H7 (cell line): ENCODE results near the gene GNG7. TPM values are rescaled to one million over a fixed set of nuclear protein-coding genes. Genes with fewer than 3 reads are reported as not detected.
"Not testable (repeated sequence)": the region's sequence is repeated elsewhere in the genome, so short reads cannot be mapped to it uniquely, and the experiment has no call there.

Experiments
- DNase-seq: peaks from one replicate; pipeline ENCODE4 v3.0.0; 2012
- H3K27me3 ChIP-seq: 2 replicates; pipeline ENCODE4 v1.6.0; 2011; ENCODE audit warnings: mild to moderate bottlenecking, low read length; ENCODE audit not compliant: control insufficient read depth, insufficient read depth
- H3K36me3 ChIP-seq: replicated peaks from 2 replicates; pipeline ENCODE4 v1.5.1; 2011; ENCODE audit warnings: low read length; ENCODE audit not compliant: control insufficient read depth, insufficient read depth
- H3K4me3 ChIP-seq: 2 replicates; pipeline ENCODE4 v1.5.1; 2011; ENCODE audit warnings: low read depth, mild to moderate bottlenecking, control low read depth, low read length, moderate library complexity; ENCODE audit not compliant: insufficient read depth
- total RNA-seq: library from RNA; depleted of rRNA; stranded (reverse); fragments of >200 nt; shearing (Covaris generic); gene quantifications from 2 replicates; pipeline ENCODE4 v1.2.3, GENCODE V29; 2014

Gene GNG7
- total RNA-seq, 1 experiment from 2014 or later, result 1.1 TPM

DNA sequence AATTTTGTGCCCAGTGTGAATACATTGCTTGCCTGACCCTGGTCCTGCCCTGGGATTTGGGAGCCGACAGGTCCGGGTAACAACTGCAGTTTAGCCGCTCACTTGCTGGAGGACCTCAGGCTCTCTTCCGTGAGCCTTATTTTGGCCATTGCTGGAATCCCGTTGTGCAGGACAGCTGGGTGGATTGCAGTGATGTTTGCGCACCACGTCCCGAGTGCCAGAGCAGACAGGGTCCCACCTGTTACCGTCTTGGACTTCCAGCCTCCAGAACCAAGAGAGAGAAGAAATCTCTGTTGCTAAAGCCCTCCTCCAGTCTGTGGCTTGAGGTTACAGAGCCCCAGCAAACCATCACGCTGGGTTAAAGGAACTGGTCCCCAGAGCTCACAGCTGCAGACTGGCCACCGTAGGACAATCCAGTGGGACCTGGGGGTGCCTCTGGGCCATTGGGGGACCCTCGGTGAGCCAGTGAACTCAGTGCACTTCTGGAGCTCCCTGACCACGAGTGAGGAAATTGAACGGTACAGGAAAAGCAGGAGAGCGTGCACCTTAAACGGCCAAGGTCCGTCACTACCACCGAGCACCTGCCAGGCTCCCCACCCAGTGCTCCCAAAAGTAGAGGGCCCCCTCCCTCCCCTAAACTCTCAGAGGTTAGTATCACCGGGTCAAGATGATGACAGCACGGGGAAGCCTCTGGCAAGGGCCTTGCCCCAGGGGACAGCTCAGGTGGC is 92.9 kb downstream of the GNG7 start:
- Histone ChIP-seq H3K27me3 (no peaks in the 10 kb centered on the region), H3K36me3 (no peaks in the 10 kb centered on the region), H3K4me3 (no peak overlapping the region)
- DNase-seq, result peak; percentile 47

- H3K4me3 ChIP-seq, H3K27me3 ChIP-seq, H3K36me3 ChIP-seq, DNase-seq: not testable (repeated sequence)
Observed at GRCh38 chr19:2609034-2609388, 93.5 kb downstream of the GNG7 start.

- no peak overlapping the region for H3K4me3 ChIP-seq
- DNase-seq, result no peak
- H3K36me3 ChIP-seq, result no peaks in the 10 kb centered on the region
- H3K27me3 ChIP-seq, result no peaks in the 10 kb centered on the region
Observed at GRCh38 chr19:2608602-2608922, 93.9 kb downstream of the GNG7 start.

DNA sequence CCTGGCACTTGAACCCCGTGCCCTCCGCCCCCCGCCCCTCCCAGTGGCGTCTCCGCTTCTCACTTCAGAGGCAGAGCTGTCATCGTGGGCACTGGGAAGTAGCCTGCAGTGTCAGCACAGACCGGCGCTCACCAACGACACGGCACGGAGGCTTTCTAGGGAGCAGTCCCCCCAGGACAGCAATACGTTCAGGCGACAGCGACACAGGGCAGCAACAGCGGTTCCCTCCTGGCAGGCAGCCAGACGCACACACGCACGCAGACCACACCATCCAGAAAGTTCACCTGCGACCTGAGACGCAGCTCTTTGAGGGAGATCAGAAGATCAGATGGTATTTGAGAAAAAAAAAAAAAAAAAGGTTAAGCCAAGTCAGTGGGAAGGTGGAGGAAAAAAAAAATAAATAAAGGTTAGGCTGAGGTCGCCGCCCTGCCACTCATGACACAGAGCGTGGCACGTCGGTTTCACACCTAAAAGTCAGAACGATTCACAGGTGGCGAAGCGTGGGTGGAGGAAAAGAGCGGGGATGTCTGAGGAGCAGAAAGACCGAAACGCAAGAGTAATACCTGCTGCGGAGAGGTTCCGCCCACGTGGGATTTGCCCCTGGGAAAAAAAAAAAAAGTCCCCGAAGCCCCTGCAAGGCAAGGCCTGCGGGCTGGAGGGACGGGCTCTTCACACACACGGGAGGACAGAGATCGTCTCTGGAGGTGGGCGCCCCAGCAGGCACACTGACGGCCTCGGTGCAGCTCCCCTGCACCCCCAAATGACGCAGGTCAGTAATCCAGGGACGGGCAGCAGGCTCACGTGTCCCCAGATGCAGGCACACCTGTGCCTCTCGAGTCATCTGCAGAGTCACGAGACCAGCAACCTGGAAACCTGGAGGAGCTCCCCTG is 94.5 kb downstream of the GNG7 start:
- H3K4me3 ChIP-seq, result no peak overlapping the region
- peak; percentile 51 for DNase-seq
- H3K27me3 ChIP-seq, result no peaks in the 10 kb centered on the region
- no peaks in the 10 kb centered on the region for H3K36me3 ChIP-seq

DNA sequence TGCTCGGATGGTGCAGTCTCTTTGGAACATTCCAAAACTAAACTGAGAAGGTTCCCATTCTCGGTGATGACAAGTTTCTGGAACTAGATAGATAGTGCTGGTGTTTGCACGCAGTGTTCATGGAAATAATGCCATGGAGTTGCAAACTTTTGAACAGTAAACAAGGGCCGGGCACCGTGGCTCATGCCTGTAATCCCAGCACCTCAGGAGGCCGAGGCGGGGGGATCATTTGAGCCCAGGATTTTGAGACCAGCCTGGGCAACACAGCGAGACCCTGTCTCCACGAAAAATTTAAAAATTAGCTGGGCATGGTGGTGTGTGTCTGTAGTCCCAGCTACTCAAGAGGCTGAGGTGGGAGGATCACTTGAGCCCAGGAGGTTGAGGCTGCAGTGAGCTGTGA is 95.7 kb downstream of the GNG7 start:
- not testable (repeated sequence) for H3K27me3 ChIP-seq, DNase-seq, H3K36me3 ChIP-seq, H3K4me3 ChIP-seq

DNA sequence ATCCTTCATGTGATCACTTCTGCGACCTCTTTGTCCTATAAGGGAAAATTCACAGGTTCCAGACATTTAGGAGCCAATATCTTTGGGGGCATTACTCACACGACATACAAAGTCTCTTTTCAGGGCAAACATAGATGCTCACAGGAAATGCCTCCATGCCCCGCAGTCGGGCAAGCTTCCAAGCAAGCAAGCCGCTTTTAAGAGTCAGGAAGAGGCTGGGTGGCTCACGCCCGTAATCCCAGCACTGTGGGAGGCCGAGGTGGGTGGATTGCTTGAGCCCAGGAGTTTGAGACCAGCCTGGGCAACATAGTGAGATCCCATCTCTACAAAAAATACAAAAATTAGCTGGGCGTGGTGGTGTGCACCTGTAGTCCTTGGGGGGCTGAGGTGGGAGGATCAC is 96.6 kb downstream of the GNG7 start:
- not testable (repeated sequence) for DNase-seq, H3K27me3 ChIP-seq, H3K36me3 ChIP-seq, H3K4me3 ChIP-seq

DNA sequence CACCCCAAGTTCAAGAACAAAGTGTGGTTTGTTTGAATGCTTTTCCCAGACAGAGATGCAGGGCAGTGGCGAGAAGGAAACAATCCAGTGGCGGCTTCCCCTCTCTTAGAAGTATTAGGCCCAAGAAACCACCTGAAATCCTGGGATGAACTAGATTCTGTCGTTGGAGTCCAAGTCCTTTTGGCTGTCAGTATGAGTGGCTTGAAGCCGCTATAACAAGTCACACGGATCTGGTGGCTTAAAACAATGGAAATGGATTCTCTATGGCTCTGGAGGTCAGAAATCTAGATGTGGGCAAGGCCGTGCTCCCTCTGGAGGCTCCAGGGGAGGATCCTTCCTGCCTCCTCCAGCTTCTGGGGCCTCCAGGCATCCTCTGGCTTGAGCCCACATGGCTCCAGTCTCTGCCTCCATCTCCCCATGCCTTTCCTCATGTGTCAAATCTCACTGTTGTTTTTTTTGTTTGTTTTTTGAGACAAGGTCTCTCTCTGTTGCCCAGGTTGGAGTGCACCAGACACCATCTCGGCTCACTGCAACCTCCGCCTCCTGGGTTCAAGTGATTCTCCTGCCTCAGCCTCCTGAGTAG is 97.7 kb downstream of the GNG7 start:
- DNase-seq, result no peak
- no peak overlapping the region for H3K4me3 ChIP-seq
- peaks cover 1% of the 10 kb centered on the region; the same call in 1 of the 2 replicates for H3K27me3 ChIP-seq
- H3K36me3 ChIP-seq, result no peaks in the 10 kb centered on the region

DNA sequence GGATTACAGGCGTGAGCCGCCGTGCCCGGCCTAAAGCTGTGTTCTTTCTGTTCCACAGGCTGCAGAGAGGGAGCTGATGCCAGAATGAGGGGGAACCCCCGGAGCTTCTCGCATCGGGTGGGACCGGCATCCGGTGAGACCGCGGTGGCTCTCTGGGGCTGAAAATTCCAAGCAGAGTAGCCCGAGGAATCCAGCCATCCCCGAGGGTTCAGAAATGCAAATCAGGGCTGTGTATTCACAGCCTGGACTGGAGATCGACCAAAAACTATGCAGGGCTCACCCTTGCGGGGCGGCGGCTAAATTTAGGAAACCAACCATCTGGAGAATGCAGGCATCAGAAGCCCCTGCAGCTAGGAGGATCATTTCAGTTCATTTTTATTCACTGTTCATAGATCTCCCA is 99.2 kb downstream of the GNG7 start:
- no peaks in the 10 kb centered on the region for H3K36me3 ChIP-seq

GRCh38 chr19:2602391-2603181 is 99.9 kb downstream of the GNG7 start:
- Histone ChIP-seq H3K4me3 (peak overlapping the region; percentile 20; the same call in 1 of the 2 replicates), H3K36me3 (no peaks in the 10 kb centered on the region), H3K27me3 (peaks cover 1% of the 10 kb centered on the region; the same call in 1 of the 2 replicates)
- peak; percentile 83 for DNase-seq

More for the DNA sequence above, 99.2 kb downstream of the GNG7 start:
- peak overlapping the region; percentile 12; the same call in 1 of the 2 replicates for H3K4me3 ChIP-seq
- H3K27me3 ChIP-seq, result peaks cover 1% of the 10 kb centered on the region; the same call in 1 of the 2 replicates
- DNase-seq, result peak; percentile 76

DNA sequence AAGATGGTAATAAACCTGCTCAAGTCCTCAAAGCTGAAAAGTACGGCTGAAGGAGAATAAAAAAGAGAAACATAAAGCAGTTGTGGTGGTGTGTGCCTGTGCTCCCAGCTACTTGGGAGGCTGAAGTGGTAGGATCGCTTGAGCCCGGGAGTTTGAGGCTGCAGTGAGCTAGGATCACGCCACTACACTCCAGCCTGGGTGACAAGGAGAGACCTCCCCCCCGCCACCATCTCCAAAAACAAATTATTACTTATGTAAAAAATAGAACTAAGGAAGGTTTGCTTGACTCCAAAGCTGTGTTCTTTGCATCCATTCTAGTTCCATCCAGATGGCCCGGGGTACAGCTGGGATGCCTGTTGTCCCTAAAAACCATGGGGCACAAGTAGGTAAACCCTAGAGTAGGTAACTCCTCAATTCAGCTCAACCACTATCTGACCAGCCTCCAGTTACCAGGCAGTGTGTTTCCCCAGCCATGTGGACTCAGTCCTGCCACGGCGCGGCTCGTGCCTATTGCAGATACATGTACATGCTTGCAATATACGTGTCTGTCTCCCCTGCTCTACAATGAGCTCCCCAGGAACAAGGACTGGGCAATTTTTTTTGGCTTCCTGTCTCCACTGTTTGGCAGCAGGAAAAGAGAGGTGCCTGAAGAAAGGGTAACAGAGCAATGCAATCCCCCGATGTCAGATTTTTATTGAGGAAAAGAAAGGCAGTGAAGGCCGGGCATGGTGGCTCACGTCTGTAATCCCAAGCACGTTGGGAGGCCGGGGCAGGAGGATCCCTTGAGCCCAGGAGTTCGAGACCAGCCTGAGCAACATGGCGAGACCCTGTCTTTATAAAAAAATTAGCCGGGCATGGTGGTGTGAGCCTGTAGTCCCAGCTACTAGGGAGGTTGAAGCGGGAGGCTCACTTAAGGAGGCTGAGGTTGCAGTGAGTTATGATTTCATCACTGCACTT is 101.3 kb downstream of the GNG7 start:
- Histone ChIP-seq H3K27me3 (peaks cover 1% of the 10 kb centered on the region; the same call in 1 of the 2 replicates), H3K36me3 (no peaks in the 10 kb centered on the region), H3K4me3 (no peak overlapping the region)
- peak; percentile 9 for DNase-seq

DNA sequence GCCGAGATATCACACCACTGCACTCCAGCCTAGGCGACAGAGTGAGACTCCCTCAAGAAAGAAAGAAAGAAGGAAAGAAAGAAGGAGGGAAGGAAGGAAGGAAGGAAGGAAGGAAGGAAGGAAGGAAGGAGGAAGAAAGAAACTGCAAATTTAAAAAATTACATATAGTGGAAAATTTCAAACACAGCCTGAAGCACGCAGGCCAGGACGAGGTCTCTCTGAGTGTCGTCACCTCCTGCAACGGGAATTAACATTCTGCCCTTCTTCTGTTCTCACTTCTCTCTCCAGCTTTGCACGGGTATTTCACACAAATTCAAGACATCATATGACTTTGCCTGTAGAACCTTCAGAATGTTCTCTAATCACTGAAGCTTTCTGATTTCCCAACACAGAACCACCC is 108.2 kb downstream of the GNG7 start:
- no peak overlapping the region for H3K4me3 ChIP-seq
- H3K27me3 ChIP-seq, result no peaks in the 10 kb centered on the region
- no peaks in the 10 kb centered on the region for H3K36me3 ChIP-seq
- DNase-seq, result no peak

DNA sequence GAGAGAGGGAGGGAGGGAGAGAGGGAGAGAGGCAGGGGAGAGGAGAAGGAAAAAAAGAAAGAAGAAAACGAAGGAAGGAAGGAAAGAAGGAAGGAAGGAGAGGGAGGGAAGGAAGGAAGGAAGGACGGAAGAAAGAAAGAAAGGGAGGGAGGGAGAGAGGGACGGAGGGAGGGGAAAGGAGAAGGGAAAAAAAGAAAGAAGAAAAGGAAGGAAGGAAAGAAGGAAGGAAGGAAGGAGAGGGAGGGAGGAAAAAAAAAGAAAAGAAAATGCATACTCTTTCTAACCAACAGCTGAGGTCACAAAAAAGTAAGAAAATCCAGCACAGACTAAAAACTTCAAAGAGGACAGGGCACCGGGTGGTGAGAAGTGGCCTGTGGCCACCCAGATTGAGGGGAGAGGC is 109.7 kb downstream of the GNG7 start:
- Histone ChIP-seq H3K27me3 (no peaks in the 10 kb centered on the region), H3K4me3 (no peak overlapping the region), H3K36me3 (no peaks in the 10 kb centered on the region)
- DNase-seq, result no peak

DNA sequence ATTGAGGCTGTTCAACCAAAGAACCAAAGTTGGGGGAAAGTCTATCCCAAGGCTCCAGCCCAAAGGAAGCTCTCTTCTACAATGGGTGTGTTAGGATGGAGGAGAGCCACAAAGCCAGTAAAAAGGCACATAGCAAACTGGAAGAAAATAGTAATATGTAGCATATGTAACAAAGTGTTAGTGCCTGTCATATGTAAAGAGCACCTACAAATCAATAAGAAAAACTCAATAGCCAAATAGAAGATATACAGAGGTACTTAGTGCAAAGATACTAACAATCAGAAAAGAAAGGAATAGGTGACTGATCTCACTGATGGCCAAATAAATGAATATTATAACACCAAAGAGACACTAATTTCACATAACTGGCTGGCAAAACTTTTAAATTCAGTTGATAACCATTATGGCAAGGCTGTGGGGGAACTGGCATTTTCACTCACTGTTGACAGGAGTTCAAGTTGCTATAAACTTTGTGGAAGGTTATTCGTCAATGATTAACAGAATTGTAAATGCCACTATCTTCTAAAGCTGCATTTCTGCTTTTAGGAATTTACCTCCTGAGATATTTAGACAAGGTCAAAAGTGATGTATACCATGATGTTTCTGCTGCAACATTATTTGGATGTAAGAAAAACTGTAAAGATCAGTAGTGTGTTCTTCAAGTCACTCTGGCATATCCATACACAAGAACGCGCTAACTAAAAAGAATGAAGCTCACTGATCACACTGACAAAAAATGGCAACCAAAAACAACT is 110.8 kb downstream of the GNG7 start:
- no peak for DNase-seq
- no peaks in the 10 kb centered on the region for H3K36me3 ChIP-seq
- no peak overlapping the region for H3K4me3 ChIP-seq
- H3K27me3 ChIP-seq, result no peaks in the 10 kb centered on the region
